Astrocyte (in vitro differentiated cells and primary cell): Measurements from ENCODE around the gene ATG7.

Experiments used
- CTCF ChIP-seq: IDR thresholded peaks from 2 replicates; pipeline ENCODE4 v1.5.1; 2011; ENCODE audit warnings: low read depth, mild to moderate bottlenecking, inconsistent platforms, low read length, moderate library complexity; ENCODE audit not compliant: insufficient read depth
- EZH2 ChIP-seq: IDR thresholded peaks from 2 replicates; pipeline ENCODE4 v1.6.1; 2012; ENCODE audit warnings: mild to moderate bottlenecking, low read length, inconsistent platforms; ENCODE audit not compliant: insufficient read depth

GRCh38 chr3:11568503-11569155 lies 296.4 kb downstream of the ATG7 start:
- no peak for TF ChIP-seq CTCF
- no peak for TF ChIP-seq EZH2
